GM12878 (cell line): ENCODE results near the gene ZNF800. TPM values are rescaled to one million over a fixed set of nuclear protein-coding genes. Genes with fewer than 3 reads are reported as not detected.
A peak's percentile ranks its signal among the peaks of the same experiment; 100 is the strongest.

Source experiments
- ASH2L ChIP-seq: fragments of 300-600, 200-600 bp; sonication (generic); IDR thresholded peaks from 2 replicates; pipeline ENCODE4 v1.6.1; 2017; ENCODE audit warnings: low read depth, mild to moderate bottlenecking, borderline replicate concordance
- BCL11A ChIP-seq: IDR thresholded peaks from 2 replicates; pipeline ENCODE4 v1.6.1; 2011; ENCODE audit warnings: low read depth, low read length
- EED ChIP-seq: sonication (generic); IDR thresholded peaks from 2 replicates; pipeline ENCODE4 v1.6.1; 2016; ENCODE audit warnings: antibody characterized with exemption, low read depth
- EGR1 ChIP-seq, 2 experiments: IDR thresholded peaks; 1 replicate in 1 of 2; 2 replicates in 1 of 2; pipeline ENCODE4 v1.6.1; 2011 to 2012; ENCODE audit warnings: low read depth in 2 of 2, low read length in 2 of 2, borderline replicate concordance in 1 of 2, mild to moderate bottlenecking in 1 of 2, moderate library complexity in 1 of 2
- EP300 ChIP-seq, 2 experiments: fragments of 150-350 bp in 1 of 2; IDR thresholded peaks; 2 replicates each; pipeline ENCODE4 v1.6.1; 2011 to 2012; ENCODE audit warnings: low read depth in 2 of 2, low read length in 2 of 2, borderline replicate concordance in 1 of 2, improper control_type of control experiment in 1 of 2, inconsistent platforms in 1 of 2; ENCODE audit not compliant: control insufficient read depth in 1 of 2
- FOXM1 ChIP-seq: IDR thresholded peaks from 2 replicates; pipeline ENCODE4 v1.6.1; 2012; ENCODE audit warnings: low read depth, mild to moderate bottlenecking, inconsistent platforms, low read length, moderate library complexity
- GABPA ChIP-seq: IDR thresholded peaks from 2 replicates; pipeline ENCODE4 v1.6.1; 2014; ENCODE audit warnings: antibody characterized with exemption, low read depth, mild to moderate bottlenecking, inconsistent platforms
- GATAD2B ChIP-seq: fragments of 450-650 bp; conservative IDR thresholded peaks from 2 replicates; pipeline ENCODE4 v1.6.1; 2017; ENCODE audit warnings: low read depth, mild to moderate bottlenecking, moderate library complexity
- HDGF ChIP-seq: fragments of 450-650 bp; IDR thresholded peaks from 2 replicates; pipeline ENCODE4 v1.6.1; 2016; ENCODE audit warnings: antibody characterized with exemption
- MLLT1 ChIP-seq: fragments of 450-650 bp; IDR thresholded peaks from 2 replicates; pipeline ENCODE4 v1.6.1; 2016; ENCODE audit warnings: mild to moderate bottlenecking
- PKNOX1 ChIP-seq: fragments of 450-650 bp; IDR thresholded peaks from 2 replicates; pipeline ENCODE4 v1.6.1; 2016; ENCODE audit warnings: mild to moderate bottlenecking
- PML ChIP-seq: IDR thresholded peaks from 2 replicates; pipeline ENCODE4 v1.6.1; 2012; ENCODE audit warnings: low read length, inconsistent platforms
- RAD51 ChIP-seq: fragments of 450-650 bp; IDR thresholded peaks from 2 replicates; pipeline ENCODE4 v1.6.1; 2016; ENCODE audit warnings: moderate library complexity, mild to moderate bottlenecking, inconsistent platforms
- RFX5 ChIP-seq: IDR thresholded peaks from 2 replicates; pipeline ENCODE4 v1.6.1; 2011; ENCODE audit warnings: low read depth, low read length, improper control_type of control experiment
- SIN3A ChIP-seq: IDR thresholded peaks from 2 replicates; pipeline ENCODE4 v1.6.1; 2012; ENCODE audit warnings: low read depth, low read length, improper control_type of control experiment
- SMAD5 ChIP-seq: IDR thresholded peaks from 2 replicates; pipeline ENCODE4 v1.6.1; 2016; ENCODE audit warnings: antibody characterized with exemption, low read depth
- SUZ12 ChIP-seq: fragments of 200-600 bp; sonication (generic); IDR thresholded peaks from one replicate; pipeline ENCODE4 v1.6.1; 2018; ENCODE audit warnings: antibody characterized with exemption, mild to moderate bottlenecking; ENCODE audit not compliant: unreplicated experiment
- TARDBP ChIP-seq: IDR thresholded peaks from 2 replicates; pipeline ENCODE4 v1.6.1; 2016; ENCODE audit warnings: borderline replicate concordance
- WRNIP1 ChIP-seq: IDR thresholded peaks from 2 replicates; pipeline ENCODE4 v1.6.1; 2011; ENCODE audit warnings: low read depth, low read length, improper control_type of control experiment, borderline replicate concordance
- ZNF384 ChIP-seq: IDR thresholded peaks from 2 replicates; pipeline ENCODE4 v1.6.1; 2012; ENCODE audit warnings: low read depth, mild to moderate bottlenecking, low read length, improper control_type of control experiment, borderline replicate concordance
- ZNF622 ChIP-seq: fragments of 450-650 bp; IDR thresholded peaks from 2 replicates; pipeline ENCODE4 v1.6.1; 2017; ENCODE audit warnings: mild to moderate bottlenecking, inconsistent platforms
- ZNF687 ChIP-seq: fragments of 450-650 bp; IDR thresholded peaks from 2 replicates; pipeline ENCODE4 v1.6.1; 2017; ENCODE audit warnings: mild to moderate bottlenecking, moderate library complexity
- polyA plus RNA-seq, 11 experiments: library from polyadenylated mRNA; depleted of rRNA in 4 of 11; unstranded in 6 of 11; stranded (reverse) in 5 of 11; fragments of >200 nt; fragmentation: Nextera tagmentation in 4 of 11; fragmentation: Illumina TruSeq in 1 of 11; extraction: Ambion mirVana in 4 of 11; extraction: Trizol in 1 of 11; gene quantifications; 1 replicate in 1 of 11; 2 replicates in 10 of 11; pipeline versions ENCODE4 v1.2.1 to v1.2.3, GENCODE V29; 2011 to 2016; ENCODE audit warnings: inconsistent platforms in 2 of 11, missing spikeins in 2 of 11, low read depth in 1 of 11
- total RNA-seq, 4 experiments: library from RNA; depleted of rRNA in 3 of 4; stranded (reverse); fragments of >200 nt in 3 of 4; fragmentation: Illumina TruSeq in 1 of 4; extraction: Trizol in 1 of 4; gene quantifications; 2 replicates each; pipeline versions ENCODE4 v1.2.1 to v1.2.3, GENCODE V29; 2013 to 2021
- TF ChIP-seq, protein P1 (sequence below): fragments of 450-650 bp; formaldehyde crosslinking; IDR thresholded peaks from 2 replicates; pipeline ENCODE4 v1.5.0; 2022; ENCODE audit warnings: mild to moderate bottlenecking, missing genetic modification characterization

The ZNF800 gene
- total and polyA plus RNA-seq, 10 of the 15 experiments (the other 5 are each of a cell fraction or from before 2014, with no cell fraction given): 6.8 to 33.9 (median 23.8) TPM

GRCh38 chr7:127392182-127392565, 334 bp downstream of the ZNF800 start (continued):
- TF ChIP-seq ZNF687 (no peak), HDGF (no peak), RAD51 (no peak), EP300 (IDR thresholded peaks at IDR 0.05; ENCODE audit: borderline replicate concordance in 1 of 2, control insufficient read depth in 1 of 2, low read depth in 2 of 2, low read length in 2 of 2) (no peak), ZNF384 (no peak), GABPA (no peak), FOXM1 (0 out of 2 replicates have a peak, but pooled peaks have one; percentile 52), MLLT1 (no peak), EGR1 (IDR thresholded peaks at IDR 0.05; ENCODE audit: borderline replicate concordance in 1 of 2, low read depth in 2 of 2, low read length in 2 of 2) (no peak; a peak in 1 of 3 replicates), TARDBP (no peak), BCL11A (no peak), ZNF622 (no peak), PML (no peak), RFX5 (no peak), ASH2L (no peak), SUZ12 (no peak), SMAD5 (no peak), PKNOX1 (peak; percentile 39; the same call in 1 of the 2 replicates), EED (no peak), SIN3A (no peak; the same call in 1 of the 2 replicates), WRNIP1 (no peak), GATAD2B (peak; percentile 97; the same call in 1 of the 2 replicates)
- TF ChIP-seq, protein P1, sequence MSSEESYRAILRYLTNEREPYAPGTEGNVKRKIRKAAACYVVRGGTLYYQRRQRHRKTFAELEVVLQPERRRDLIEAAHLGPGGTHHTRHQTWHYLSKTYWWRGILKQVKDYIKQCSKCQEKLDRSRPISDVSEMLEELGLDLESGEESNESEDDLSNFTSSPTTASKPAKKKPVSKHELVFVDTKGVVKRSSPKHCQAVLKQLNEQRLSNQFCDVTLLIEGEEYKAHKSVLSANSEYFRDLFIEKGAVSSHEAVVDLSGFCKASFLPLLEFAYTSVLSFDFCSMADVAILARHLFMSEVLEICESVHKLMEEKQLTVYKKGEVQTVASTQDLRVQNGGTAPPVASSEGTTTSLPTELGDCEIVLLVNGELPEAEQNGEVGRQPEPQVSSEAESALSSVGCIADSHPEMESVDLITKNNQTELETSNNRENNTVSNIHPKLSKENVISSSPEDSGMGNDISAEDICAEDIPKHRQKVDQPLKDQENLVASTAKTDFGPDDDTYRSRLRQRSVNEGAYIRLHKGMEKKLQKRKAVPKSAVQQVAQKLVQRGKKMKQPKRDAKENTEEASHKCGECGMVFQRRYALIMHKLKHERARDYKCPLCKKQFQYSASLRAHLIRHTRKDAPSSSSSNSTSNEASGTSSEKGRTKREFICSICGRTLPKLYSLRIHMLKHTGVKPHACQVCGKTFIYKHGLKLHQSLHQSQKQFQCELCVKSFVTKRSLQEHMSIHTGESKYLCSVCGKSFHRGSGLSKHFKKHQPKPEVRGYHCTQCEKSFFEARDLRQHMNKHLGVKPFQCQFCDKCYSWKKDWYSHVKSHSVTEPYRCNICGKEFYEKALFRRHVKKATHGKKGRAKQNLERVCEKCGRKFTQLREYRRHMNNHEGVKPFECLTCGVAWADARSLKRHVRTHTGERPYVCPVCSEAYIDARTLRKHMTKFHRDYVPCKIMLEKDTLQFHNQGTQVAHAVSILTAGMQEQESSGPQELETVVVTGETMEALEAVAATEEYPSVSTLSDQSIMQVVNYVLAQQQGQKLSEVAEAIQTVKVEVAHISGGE (CRISPR knock-in tag): peak; percentile 49; the same call in 1 of the 2 replicates
